ENCODE data around the gene TAS2R60.
"Not testable (repeated sequence)": the region's sequence is repeated elsewhere in the genome, so short reads cannot be mapped to it uniquely, and the experiment has no call there.

The TAS2R60 gene

GRCh38 chr7:143444063-143444782 is 970 bp downstream of the TAS2R60 start:
- no peak for DNase-seq

DNA sequence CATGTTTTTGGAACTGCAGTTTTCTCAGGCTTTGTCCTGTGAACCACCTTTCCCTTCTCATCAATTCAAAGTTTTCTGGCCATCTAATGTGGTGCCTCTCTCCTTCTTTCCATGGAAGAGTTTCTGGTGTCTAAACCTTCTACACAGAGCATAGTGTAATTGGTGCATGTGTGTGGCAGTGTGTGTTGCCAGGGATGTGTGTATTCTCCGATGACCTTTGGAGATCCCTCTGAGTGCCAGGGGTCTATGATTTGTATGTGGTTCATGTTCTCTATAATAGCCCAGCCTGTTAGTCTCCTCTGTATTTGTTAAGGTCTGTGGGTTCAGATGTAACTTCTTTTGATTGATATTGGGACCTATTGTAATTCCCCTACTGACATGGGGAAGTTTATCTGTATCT is 1.5 kb downstream of the TAS2R60 start:
- no peak for DNase-seq

- peak; percentile 13 for DNase-seq
Measured at GRCh38 chr7:143447466-143447865, 4.2 kb downstream of the TAS2R60 start.

DNA sequence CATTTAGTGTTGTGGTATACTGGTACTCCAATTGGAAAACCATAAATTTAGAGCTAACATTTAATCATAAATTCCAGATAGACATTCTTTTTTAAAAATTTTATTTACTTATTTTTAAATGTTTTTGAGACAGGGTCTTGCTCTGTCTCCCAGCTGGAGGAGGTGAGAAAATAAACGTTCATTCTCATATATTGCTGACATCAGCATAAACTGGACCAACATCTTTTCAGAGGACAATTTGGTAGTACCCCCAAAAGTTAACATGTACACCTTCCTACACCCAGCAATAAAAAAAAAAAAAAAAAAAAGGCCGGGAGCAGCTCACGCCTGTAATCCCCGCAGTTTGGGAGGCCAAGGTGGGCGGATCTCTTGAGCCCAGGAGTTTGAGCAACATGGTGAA is 5.2 kb downstream of the TAS2R60 start:
- DNase-seq, result no peak

- no peak for DNase-seq
Measured at GRCh38 chr7:143449793-143450192, 6.5 kb downstream of the TAS2R60 start.

- no peak for DNase-seq
Measured at GRCh38 chr7:143451122-143451521, 7.9 kb downstream of the TAS2R60 start.

GRCh38 chr7:143451746-143452145 is 8.5 kb downstream of the TAS2R60 start:
- DNase-seq, result no peak

- DNase-seq, result no peak
Measured at GRCh38 chr7:143452495-143452894, 9.2 kb downstream of the TAS2R60 start.

- DNase-seq, result no peak
Measured at GRCh38 chr7:143454091-143454680, 10.9 kb downstream of the TAS2R60 start.

- DNase-seq, result no peak
Measured at GRCh38 chr7:143455491-143455890, 12.2 kb downstream of the TAS2R60 start.

- no peak for DNase-seq
Measured at GRCh38 chr7:143455942-143456341, 12.7 kb downstream of the TAS2R60 start.

GRCh38 chr7:143456992-143457793 is 13.9 kb downstream of the TAS2R60 start:
- no peak for DNase-seq

DNA sequence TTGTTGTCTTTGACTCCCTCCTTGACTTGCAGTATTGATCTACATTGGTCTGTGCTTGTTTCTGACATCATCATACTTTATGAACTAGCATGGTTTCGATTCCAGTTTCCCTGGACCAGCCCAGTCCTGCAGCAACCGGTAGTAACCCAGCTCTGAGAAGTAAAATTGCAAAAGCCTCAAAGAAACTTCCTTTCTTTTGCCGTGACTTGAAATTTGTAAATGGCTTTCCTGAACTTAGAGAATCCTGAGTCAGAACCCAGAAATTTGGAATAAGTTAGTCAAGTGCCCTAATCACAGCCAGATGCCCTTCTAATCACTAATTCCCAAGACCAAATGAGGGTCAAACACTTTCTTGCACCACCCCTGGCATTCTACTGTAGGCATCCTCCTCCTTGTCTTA is 15.0 kb downstream of the TAS2R60 start:
- no peak for DNase-seq

DNA sequence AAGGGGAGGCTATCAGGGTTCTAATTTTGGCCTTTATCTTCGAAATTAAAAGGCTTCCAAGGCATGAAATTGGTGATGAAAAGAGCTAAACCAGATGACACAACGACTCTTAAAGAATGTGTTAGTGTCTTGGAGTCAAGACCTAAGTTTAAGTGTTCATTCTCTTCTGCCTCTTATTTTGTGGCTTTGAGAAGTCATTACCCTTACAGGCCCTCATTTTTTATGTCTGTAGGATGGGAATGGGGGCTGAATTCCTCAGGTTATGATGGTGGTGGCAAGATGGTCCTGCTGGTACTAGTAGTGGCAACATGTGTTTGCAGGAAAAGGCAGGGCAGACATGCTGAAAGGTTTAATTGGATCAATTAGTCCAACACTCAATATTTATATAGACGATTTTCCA is 15.4 kb downstream of the TAS2R60 start:
- no peak for DNase-seq

- DNase-seq, result no peak
Measured at GRCh38 chr7:143459359-143459758, 16.1 kb downstream of the TAS2R60 start.

GRCh38 chr7:143460271-143460979 is 17.2 kb downstream of the TAS2R60 start:
- DNase-seq, result no peak

DNA sequence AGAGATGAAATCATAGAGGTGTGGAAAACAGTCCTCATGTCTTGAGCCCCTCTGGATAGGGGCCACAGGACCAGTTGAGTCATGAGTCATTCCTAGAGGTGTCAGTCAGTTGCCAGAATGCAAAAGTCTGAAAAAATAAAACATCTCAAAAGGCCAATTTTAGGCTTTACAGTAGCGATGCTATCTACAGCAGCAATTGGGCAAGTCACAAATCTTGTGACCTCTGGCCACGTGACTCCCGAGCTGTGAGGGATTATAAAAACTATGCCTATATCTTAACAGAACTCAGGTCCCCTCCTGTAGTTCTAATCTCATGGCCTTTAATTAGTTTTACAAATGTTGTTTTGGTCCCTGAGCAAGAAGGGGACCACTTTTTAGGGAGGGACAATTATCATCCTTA is 18.8 kb downstream of the TAS2R60 start:
- DNase-seq, result no peak

GRCh38 chr7:143463556-143463955 is 20.3 kb downstream of the TAS2R60 start:
- no peak for DNase-seq

DNA sequence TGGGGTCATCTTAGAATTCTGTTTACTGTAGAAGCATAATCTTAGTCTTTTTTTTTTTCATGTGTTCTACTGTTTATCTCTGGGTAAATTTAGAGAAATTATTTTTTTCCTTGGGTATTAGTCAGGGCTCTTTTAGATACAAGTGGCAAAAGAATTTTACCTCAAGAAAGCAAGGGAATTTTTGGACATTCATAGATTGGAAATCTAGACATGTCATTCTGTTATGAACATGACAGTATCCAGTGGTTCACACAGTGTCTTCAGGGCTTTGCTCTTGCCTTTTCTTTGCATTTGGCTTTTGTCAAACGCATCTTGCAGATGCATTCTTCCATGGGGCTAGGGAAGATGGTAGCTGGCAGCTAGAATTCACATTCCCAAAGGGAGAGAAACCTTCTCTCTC is 20.7 kb downstream of the TAS2R60 start:
- DNase-seq, result no peak

- no peak for DNase-seq
Measured at GRCh38 chr7:143467724-143468123, 24.5 kb downstream of the TAS2R60 start.

DNA sequence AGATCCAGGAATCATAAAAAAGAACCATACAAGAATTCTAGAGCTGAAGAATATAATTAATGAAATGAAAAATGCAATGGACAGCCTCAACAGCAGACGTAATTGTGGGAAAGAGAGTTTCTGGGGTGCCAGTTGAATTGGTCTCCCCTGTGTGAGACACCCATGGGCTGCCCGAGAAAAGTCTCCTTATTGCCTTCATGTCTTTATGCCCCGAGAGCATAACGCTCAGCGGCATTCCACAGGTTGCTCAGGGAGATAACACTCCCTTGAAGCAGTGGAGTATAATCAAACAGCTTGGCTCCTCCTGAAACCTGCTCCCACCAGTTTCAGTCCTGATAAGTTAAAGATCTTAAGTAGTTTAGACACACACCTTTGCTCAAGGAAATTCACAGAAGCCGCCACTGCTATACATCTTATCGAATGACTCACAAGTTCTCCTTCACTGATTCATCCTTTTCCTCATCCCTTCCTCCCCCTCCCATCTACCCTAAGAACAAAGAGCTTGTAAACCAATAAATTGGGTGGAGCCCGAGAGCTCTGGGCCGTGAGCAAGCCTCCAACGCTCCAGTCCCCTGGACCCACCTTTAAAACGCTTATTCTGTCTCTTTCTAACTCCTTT is 28.9 kb downstream of the TAS2R60 start:
- not testable (repeated sequence) for DNase-seq

- no peak for DNase-seq
Measured at GRCh38 chr7:143477501-143478150, 34.4 kb downstream of the TAS2R60 start, which contains the start of gene TAS2R41. TSS of gene TAS2R41 (plus strand) at chr7:143477873. CDS start at chr7:143477873, 0 bp downstream.

All from DMS79 (cell line).